HepG2 (cell line): Measurements from ENCODE around the gene CHST10. TPM values are rescaled to one million over a fixed set of nuclear protein-coding genes. Genes with fewer than 3 reads are reported as not detected.

Experiments used
- ATAC-seq: fragments of 200-7000 bp; cut with Tn5 transposase; 3 replicates; pipeline ENCODE4 v1.9.1; 2020; ENCODE audit warnings: mild to moderate bottlenecking, moderate library complexity
- BruUV-seq: library from RNA; stranded (reverse); fragments of 400-500 nt; replicated peaks from 2 replicates; lab custom pipeline; 2021; lab: Mats Ljungman, UMichigan
- CTCF ChIA-PET: fragments of 300-600 bp; formaldehyde crosslinking; extraction: SDS; loops from one replicate; lab custom pipeline; 2021; ENCODE audit warnings: low total read pairs, inconsistent platforms, low intra/inter-chr PET ratio; lab: Yijun Ruan, JAX
- POLR2A ChIA-PET: fragments of 350-600 bp; sonication (Branson Sonifier 250); formaldehyde crosslinking; loops from one replicate; lab custom pipeline; 2020; ENCODE audit warnings: antibody characterized with exemption, inconsistent platforms; lab: Yijun Ruan, JAX
- DNase-seq: peaks from one replicate; pipeline ENCODE4 v3.0.0-alpha.2; 2015; ENCODE audit warnings: low spot score
- FAIRE-seq: peaks from 3 replicates; lab custom pipeline; 2011; peaks lifted over from hg19 to GRCh38; lab: Jason Lieb, UNC
- H2AFZ ChIP-seq: one replicate; pipeline ENCODE4 v1.6.1; 2011; ENCODE audit warnings: low read length, inconsistent platforms
- H3K27ac ChIP-seq: fragments of 300-600 bp; 3 replicates; pipeline ENCODE4 v1.8.0; 2011; ENCODE audit warnings: mixed run types, mild to moderate bottlenecking, mixed read lengths, low read length, inconsistent platforms; ENCODE audit not compliant: insufficient read depth; ENCODE audit errors: extremely low read length
- H3K27me3 ChIP-seq, 2 experiments: fragments of 200-600 bp in 1 of 2; 2 replicates in 1 of 2; 3 replicates in 1 of 2; pipeline versions ENCODE4 v1.6.0 to v1.8.0; 2011; ENCODE audit warnings: low read length in 2 of 2, mild to moderate bottlenecking in 2 of 2, moderate library complexity in 2 of 2, inconsistent platforms in 1 of 2; ENCODE audit not compliant: insufficient read depth in 2 of 2, control insufficient read depth in 1 of 2
- H3K36me3 ChIP-seq, 2 experiments: fragments of 200-600 bp in 1 of 2; replicated peaks in 1 of 2; 2 replicates in 1 of 2; 3 replicates in 1 of 2; pipeline versions ENCODE4 v1.5.1 to v1.8.0; 2011; ENCODE audit warnings: low read length in 2 of 2, inconsistent platforms in 1 of 2; ENCODE audit not compliant: insufficient read depth in 2 of 2, control insufficient read depth in 1 of 2
- H3K4me1 ChIP-seq: 2 replicates; pipeline ENCODE4 v1.5.1; 2012; ENCODE audit warnings: low read length, inconsistent platforms; ENCODE audit not compliant: insufficient read depth
- H3K4me2 ChIP-seq: 2 replicates; pipeline ENCODE4 v1.6.0; 2011; ENCODE audit warnings: low read depth, low read length, inconsistent platforms
- H3K4me3 ChIP-seq, 3 experiments: fragments of 200-600 bp in 1 of 3; sonication (generic), shearing (Covaris generic) in 1 of 3; replicated peaks in 1 of 3; 2 replicates each; pipeline ENCODE4 v1.5.1; 2011 to 2016; ENCODE audit warnings: low read length in 3 of 3, inconsistent platforms in 2 of 3, low read depth in 2 of 3, mild to moderate bottlenecking in 2 of 3, control low read depth in 1 of 3, mixed read lengths in 1 of 3; ENCODE audit not compliant: insufficient read depth in 1 of 3
- H3K79me2 ChIP-seq: one replicate; pipeline ENCODE4 v1.6.1; 2011; ENCODE audit warnings: low read length, inconsistent platforms; ENCODE audit not compliant: insufficient read depth
- H3K9ac ChIP-seq: 2 replicates; pipeline ENCODE4 v1.6.0; 2011; ENCODE audit warnings: mild to moderate bottlenecking, low read depth, low read length, inconsistent platforms; ENCODE audit not compliant: insufficient read depth
- H3K9me3 ChIP-seq: 2 replicates; pipeline ENCODE4 v1.5.1; 2012; ENCODE audit warnings: mild to moderate bottlenecking, low read length
- H4K20me1 ChIP-seq: 2 replicates; pipeline ENCODE4 v1.6.0; 2011; ENCODE audit warnings: inconsistent platforms, mild to moderate bottlenecking, low read length, moderate library complexity; ENCODE audit not compliant: insufficient read depth
- KLF9 ChIP-seq: IDR thresholded peaks from 2 replicates; pipeline ENCODE4 v1.6.1; 2016; ENCODE audit warnings: low read depth
- SRSF4 ChIP-seq: fragments of 200-400 bp; formaldehyde crosslinking; IDR thresholded peaks from one replicate; pipeline ENCODE4 v1.6.1; 2018; ENCODE audit warnings: mild to moderate bottlenecking, low read depth, low read length, moderate library complexity; ENCODE audit not compliant: poor library complexity, severe bottlenecking
- STAG1 ChIP-seq: sonication (generic); formaldehyde crosslinking; IDR thresholded peaks from 2 replicates; pipeline ENCODE4 v1.4.0; 2020; ENCODE audit warnings: missing genetic modification reagents
- ZNF879 ChIP-seq: sonication (generic); formaldehyde crosslinking; IDR thresholded peaks from 2 replicates; pipeline ENCODE4 v1.8.1; 2023; ENCODE audit warnings: missing genetic modification reagents
- WGBS: methylation state at CpG from one replicate; pipeline ENCODE4 v1.1.6; 2017; ENCODE audit warnings: low lambda C conversion rate; 5-methylcytosine and 5-hydroxymethylcytosine counted together
- in situ Hi-C: cut with HindIII; loops from 2 replicates; pipeline ENCODE4 v1.10.0; 2017; ENCODE audit warnings: low pct_unique_long_range_greater_than_20kb; ENCODE audit not compliant: extremely low pct_ligation_motif_present
- intact Hi-C: fragments of 100-400 bp; cut with micrococcal nuclease; formaldehyde crosslinking; loops from one replicate; pipeline ENCODE4 v1.10.0; 2022; ENCODE audit not compliant: unreplicated experiment
- polyA plus RNA-seq, 8 experiments: library from polyadenylated mRNA; depleted of rRNA in 3 of 8; stranded (reverse) in 7 of 8; unstranded in 1 of 8; fragments of >200 nt; fragmentation: Illumina TruSeq in 4 of 8; extraction: Trizol in 4 of 8; gene quantifications; 2 replicates each; pipeline versions ENCODE4 v1.2.1 to v1.2.3, GENCODE V29; 2011 to 2016; ENCODE audit warnings: low read depth in 4 of 8, missing spikeins in 1 of 8, mixed read lengths in 1 of 8; ENCODE audit not compliant: insufficient read depth in 1 of 8
- total RNA-seq, 5 experiments: library from RNA; depleted of rRNA; stranded (reverse); fragments of >200 nt; fragmentation: Illumina TruSeq; extraction: Trizol; gene quantifications; 2 replicates each; pipeline ENCODE4 v1.2.3, GENCODE V29; 2016; ENCODE audit warnings: low read depth in 1 of 5
- TF ChIP-seq, protein P1 (sequence below): sonication (generic); formaldehyde crosslinking; IDR thresholded peaks from 2 replicates; pipeline ENCODE4 v1.5.1; 2020; ENCODE audit warnings: mild to moderate bottlenecking, missing genetic modification reagents, borderline replicate concordance
- TF ChIP-seq, protein P2 (sequence below): sonication (generic); formaldehyde crosslinking; IDR thresholded peaks from 2 replicates; pipeline ENCODE4 v1.9.0; 2021; ENCODE audit warnings: mild to moderate bottlenecking, missing genetic modification reagents
- TF ChIP-seq, protein P3 (sequence below): sonication (generic); formaldehyde crosslinking; IDR thresholded peaks from 2 replicates; pipeline ENCODE4 v1.9.0; 2021; ENCODE audit warnings: missing genetic modification reagents, borderline replicate concordance

Gene CHST10
- total and polyA plus RNA-seq, 2 of the 13 experiments (the other 11 are each of a cell fraction or from before 2014, with no cell fraction given): 10.5 to 14.2 TPM

DNA sequence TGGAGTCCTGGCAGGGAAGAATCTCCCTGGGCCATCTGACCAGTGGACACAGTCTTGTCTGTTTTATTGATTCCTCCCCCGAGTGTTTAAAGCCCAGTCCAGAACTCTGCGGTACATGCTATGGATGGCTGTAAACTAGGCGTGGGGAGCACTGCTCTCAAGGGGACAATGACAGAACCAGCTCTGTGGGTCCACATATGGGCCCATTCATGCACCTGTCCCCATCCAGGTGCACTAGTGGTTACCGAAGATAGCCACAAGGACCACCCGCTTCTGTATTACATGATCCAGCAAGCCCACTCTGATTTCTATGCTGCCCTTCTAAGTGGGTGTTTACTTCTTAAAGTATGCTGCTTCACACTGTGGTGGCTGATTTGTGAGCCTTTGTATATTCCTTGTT is 21.0 kb downstream of the CHST10 start:
- Histone ChIP-seq H3K79me2 (no peaks in the 10 kb centered on the region), H2AFZ (no peak overlapping the region), H3K27ac (no peak overlapping the region), H3K9ac (no peak overlapping the region), H3K4me3 (no peak overlapping the region), H3K4me2 (no peak overlapping the region), H3K9me3 (no peaks in the 10 kb centered on the region), H3K27me3 (no peaks in the 10 kb centered on the region), H3K4me1 (no peaks in the 10 kb centered on the region), H3K36me3 (peaks cover 12 to 18% of the 10 kb centered on the region in 2 experiments; a peak in 4 of 5 replicates), H4K20me1 (no peaks in the 10 kb centered on the region)
- in situ Hi-C loops: loop anchor here (25.0 kb wide), 1 partner anchor 834 kb away; no protein-coding TSS in a partner anchor
- ATAC-seq: no peak
- no peak for FAIRE-seq
- 88% methylated on average over 5 of the region's 5 CpGs for WGBS
- intact Hi-C loops: no loop called here
- CTCF ChIA-PET: no interaction called here
- no peak for DNase-seq
- POLR2A ChIA-PET: no interaction called here
- no peak for TF ChIP-seq SRSF4
- TF ChIP-seq, protein P1, sequence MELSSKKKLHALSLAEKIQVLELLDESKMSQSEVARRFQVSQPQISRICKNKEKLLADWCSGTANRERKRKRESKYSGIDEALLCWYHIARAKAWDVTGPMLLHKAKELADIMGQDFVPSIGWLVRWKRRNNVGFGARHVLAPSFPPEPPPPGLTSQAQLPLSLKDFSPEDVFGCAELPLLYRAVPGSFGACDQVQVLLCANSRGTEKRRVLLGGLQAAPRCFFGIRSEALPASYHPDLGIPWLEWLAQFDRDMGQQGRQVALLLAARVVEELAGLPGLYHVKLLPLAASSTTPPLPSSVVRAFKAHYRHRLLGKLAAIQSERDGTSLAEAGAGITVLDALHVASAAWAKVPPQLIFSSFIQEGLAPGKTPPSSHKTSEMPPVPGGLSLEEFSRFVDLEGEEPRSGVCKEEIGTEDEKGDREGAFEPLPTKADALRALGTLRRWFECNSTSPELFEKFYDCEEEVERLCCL (CRISPR knock-in tag): no peak
- TF ChIP-seq ZNF879: no peak
- no peak for TF ChIP-seq KLF9 (CRISPR knock-in tag)
- no peak for TF ChIP-seq STAG1
- TF ChIP-seq, protein P2, sequence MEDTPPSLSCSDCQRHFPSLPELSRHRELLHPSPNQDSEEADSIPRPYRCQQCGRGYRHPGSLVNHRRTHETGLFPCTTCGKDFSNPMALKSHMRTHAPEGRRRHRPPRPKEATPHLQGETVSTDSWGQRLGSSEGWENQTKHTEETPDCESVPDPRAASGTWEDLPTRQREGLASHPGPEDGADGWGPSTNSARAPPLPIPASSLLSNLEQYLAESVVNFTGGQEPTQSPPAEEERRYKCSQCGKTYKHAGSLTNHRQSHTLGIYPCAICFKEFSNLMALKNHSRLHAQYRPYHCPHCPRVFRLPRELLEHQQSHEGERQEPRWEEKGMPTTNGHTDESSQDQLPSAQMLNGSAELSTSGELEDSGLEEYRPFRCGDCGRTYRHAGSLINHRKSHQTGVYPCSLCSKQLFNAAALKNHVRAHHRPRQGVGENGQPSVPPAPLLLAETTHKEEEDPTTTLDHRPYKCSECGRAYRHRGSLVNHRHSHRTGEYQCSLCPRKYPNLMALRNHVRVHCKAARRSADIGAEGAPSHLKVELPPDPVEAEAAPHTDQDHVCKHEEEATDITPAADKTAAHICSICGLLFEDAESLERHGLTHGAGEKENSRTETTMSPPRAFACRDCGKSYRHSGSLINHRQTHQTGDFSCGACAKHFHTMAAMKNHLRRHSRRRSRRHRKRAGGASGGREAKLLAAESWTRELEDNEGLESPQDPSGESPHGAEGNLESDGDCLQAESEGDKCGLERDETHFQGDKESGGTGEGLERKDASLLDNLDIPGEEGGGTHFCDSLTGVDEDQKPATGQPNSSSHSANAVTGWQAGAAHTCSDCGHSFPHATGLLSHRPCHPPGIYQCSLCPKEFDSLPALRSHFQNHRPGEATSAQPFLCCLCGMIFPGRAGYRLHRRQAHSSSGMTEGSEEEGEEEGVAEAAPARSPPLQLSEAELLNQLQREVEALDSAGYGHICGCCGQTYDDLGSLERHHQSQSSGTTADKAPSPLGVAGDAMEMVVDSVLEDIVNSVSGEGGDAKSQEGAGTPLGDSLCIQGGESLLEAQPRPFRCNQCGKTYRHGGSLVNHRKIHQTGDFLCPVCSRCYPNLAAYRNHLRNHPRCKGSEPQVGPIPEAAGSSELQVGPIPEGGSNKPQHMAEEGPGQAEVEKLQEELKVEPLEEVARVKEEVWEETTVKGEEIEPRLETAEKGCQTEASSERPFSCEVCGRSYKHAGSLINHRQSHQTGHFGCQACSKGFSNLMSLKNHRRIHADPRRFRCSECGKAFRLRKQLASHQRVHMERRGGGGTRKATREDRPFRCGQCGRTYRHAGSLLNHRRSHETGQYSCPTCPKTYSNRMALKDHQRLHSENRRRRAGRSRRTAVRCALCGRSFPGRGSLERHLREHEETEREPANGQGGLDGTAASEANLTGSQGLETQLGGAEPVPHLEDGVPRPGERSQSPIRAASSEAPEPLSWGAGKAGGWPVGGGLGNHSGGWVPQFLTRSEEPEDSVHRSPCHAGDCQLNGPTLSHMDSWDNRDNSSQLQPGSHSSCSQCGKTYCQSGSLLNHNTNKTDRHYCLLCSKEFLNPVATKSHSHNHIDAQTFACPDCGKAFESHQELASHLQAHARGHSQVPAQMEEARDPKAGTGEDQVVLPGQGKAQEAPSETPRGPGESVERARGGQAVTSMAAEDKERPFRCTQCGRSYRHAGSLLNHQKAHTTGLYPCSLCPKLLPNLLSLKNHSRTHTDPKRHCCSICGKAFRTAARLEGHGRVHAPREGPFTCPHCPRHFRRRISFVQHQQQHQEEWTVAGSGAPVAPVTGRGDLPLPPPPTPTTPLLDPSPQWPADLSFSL: no peak
- TF ChIP-seq, protein P3, sequence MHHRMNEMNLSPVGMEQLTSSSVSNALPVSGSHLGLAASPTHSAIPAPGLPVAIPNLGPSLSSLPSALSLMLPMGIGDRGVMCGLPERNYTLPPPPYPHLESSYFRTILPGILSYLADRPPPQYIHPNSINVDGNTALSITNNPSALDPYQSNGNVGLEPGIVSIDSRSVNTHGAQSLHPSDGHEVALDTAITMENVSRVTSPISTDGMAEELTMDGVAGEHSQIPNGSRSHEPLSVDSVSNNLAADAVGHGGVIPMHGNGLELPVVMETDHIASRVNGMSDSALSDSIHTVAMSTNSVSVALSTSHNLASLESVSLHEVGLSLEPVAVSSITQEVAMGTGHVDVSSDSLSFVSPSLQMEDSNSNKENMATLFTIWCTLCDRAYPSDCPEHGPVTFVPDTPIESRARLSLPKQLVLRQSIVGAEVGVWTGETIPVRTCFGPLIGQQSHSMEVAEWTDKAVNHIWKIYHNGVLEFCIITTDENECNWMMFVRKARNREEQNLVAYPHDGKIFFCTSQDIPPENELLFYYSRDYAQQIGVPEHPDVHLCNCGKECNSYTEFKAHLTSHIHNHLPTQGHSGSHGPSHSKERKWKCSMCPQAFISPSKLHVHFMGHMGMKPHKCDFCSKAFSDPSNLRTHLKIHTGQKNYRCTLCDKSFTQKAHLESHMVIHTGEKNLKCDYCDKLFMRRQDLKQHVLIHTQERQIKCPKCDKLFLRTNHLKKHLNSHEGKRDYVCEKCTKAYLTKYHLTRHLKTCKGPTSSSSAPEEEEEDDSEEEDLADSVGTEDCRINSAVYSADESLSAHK (CRISPR knock-in tag): no peak
- no TSS peak for BruUV-seq
